Ascending aorta (tissue), 2 donors: ENCODE data around the gene ARCN1. TPM values are rescaled to one million over a fixed set of nuclear protein-coding genes. Genes with fewer than 3 reads are reported as not detected.
A peak's percentile ranks its signal among the peaks of the same experiment; 100 is the strongest.

Experiments
- DNase-seq, 2 donors: peaks; one replicate each; pipeline ENCODE4 v3.0.0-alpha.2; 2019; ENCODE audit warnings: low spot score in 2 of 2
- H3K27ac ChIP-seq, 2 donors: fragments of 200-600 bp; sonication (generic); one replicate each; pipeline ENCODE4 v1.5.1; 2016 to 2017; ENCODE audit warnings: mild to moderate bottlenecking in 1 of 2
- H3K27me3 ChIP-seq: fragments of 200-600 bp; sonication (generic); one replicate; pipeline ENCODE4 v1.5.1; 2017
- H3K36me3 ChIP-seq, 2 donors: fragments of 200-600 bp; sonication (generic); one replicate each; pipeline ENCODE4 v1.5.1; 2016
- H3K4me1 ChIP-seq, 2 donors: fragments of 200-600 bp; sonication (generic); one replicate each; pipeline ENCODE4 v1.5.1; 2016 to 2017; ENCODE audit warnings: mild to moderate bottlenecking in 1 of 2
- H3K4me3 ChIP-seq, 2 donors: fragments of 200-600 bp; sonication (generic); one replicate each; pipeline ENCODE4 v1.5.1; 2016 to 2017; ENCODE audit warnings: mild to moderate bottlenecking in 1 of 2
- H3K9me3 ChIP-seq, 2 donors: fragments of 200-600 bp; sonication (generic); one replicate each; pipeline ENCODE4 v1.5.1; 2016
- intact Hi-C: fragments of 100-400 bp; cut with DNase I; formaldehyde crosslinking; loops from one replicate; pipeline ENCODE4 v1.15.1; 2023
- total RNA-seq: library from RNA; depleted of rRNA; stranded (reverse); fragments of >200 nt; gene quantifications from one replicate; pipeline ENCODE4 v1.1.0, GENCODE V29; 2016
- TF ChIP-seq, protein P1 (sequence below), 3 experiments: fragments of 200-600 bp in 2 of 3; fragments of 450-650 bp in 1 of 3; sonication (generic) in 2 of 3; IDR thresholded peaks; one replicate each; pipeline ENCODE4 v1.5.1; 2016 to 2019; ENCODE audit warnings: antibody characterized with exemption in 3 of 3, mild to moderate bottlenecking in 1 of 3, moderate library complexity in 1 of 3

The ARCN1 gene
- total RNA-seq, 1 donor from 2014 or later = 93.8 TPM

DNA sequence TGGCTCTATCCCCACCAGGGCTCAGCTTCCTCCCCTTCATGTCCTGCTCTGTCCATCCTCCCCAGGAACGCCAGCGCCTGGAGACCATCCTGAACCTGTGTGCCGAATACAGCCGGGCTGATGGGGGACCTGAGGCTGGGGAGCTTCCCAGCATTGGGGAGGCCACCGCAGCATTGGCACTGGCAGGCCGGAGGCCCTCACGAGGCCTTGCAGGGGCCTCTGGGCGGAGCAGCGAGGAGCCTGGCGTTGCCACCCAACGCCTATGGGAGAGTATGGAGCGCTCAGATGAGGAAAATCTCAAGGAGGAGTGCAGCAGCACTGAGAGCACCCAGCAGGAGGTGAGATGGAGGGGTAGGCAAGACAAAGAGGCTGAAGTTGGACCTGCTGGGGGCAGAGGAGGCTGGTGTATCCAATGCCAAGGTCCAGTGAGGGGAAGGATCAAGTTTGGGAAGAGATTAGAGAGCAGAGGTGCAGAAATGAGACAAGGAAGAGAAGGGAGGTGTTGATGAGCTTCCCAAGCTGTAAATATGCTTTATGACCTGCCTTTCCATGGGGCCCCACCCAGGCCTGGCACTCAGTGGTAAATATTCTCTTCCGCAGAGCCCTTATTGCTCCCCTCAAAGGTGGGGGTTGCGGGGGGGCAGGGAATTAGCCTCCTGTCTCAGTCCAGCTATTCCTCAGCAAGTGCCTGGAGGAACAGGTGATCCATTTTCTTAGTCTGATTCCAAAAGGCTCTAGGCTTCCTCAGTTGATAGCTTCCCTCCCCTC lies 59.1 kb downstream of the ARCN1 start:
- no peaks in the 10 kb centered on the region for H3K9me3 ChIP-seq
- TF ChIP-seq, protein P1, sequence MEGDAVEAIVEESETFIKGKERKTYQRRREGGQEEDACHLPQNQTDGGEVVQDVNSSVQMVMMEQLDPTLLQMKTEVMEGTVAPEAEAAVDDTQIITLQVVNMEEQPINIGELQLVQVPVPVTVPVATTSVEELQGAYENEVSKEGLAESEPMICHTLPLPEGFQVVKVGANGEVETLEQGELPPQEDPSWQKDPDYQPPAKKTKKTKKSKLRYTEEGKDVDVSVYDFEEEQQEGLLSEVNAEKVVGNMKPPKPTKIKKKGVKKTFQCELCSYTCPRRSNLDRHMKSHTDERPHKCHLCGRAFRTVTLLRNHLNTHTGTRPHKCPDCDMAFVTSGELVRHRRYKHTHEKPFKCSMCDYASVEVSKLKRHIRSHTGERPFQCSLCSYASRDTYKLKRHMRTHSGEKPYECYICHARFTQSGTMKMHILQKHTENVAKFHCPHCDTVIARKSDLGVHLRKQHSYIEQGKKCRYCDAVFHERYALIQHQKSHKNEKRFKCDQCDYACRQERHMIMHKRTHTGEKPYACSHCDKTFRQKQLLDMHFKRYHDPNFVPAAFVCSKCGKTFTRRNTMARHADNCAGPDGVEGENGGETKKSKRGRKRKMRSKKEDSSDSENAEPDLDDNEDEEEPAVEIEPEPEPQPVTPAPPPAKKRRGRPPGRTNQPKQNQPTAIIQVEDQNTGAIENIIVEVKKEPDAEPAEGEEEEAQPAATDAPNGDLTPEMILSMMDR (IDR thresholded peaks at IDR 0.05) = no peak
- intact Hi-C loops = no loop called here
- no peak overlapping the region for H3K27ac ChIP-seq
- peaks cover 27 to 45% of the 10 kb centered on the region in 2 donors for H3K4me1 ChIP-seq
- peaks cover 70 to 79% of the 10 kb centered on the region in 2 donors for H3K36me3 ChIP-seq
- H3K4me3 ChIP-seq = no peak overlapping the region
- no peaks in the 10 kb centered on the region for H3K27me3 ChIP-seq
- no peak for DNase-seq

DNA sequence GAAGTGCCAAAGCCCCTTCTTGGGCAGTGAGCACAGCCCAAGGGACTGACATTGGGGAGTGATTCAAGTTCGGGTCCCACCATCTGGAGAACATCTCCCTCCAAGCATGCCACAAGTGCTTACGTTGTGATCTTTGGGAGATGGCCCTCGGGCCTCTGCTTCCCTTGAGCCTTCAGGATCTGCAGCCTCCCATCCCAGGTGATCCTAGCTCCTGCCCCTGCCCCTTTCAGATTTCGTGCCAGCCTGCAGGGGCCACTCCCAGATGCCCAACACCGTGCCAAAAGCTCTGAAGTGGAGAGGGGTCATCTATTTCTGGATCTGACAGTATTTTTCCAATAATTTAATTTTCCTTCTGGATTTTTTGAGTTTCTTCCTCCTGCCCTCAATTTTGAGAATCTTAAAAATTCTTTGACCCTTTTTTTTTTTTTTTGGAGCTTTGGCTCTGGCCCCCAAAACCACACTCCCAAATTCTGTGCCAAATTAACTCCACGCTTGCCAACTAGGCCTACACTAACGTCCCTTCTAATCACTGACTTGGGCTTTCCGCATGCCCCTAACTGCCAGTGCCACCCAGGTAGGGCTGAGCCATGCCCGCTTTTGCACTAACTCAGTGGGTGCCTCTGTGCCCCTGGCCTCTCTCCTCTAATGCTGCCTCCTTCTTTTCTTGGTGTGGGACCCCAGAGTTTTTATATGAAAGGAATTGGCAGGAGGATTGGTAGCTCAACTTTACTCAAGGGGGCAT lies 60.5 kb downstream of the ARCN1 start:
- no peak overlapping the region for H3K4me3 ChIP-seq
- peaks cover 27 to 44% of the 10 kb centered on the region in 2 donors for H3K4me1 ChIP-seq
- no peaks in the 10 kb centered on the region for H3K27me3 ChIP-seq
- DNase-seq = no peak
- peak overlapping the region; percentile 74 to 86 for H3K27ac ChIP-seq
- TF ChIP-seq, protein P1 (IDR thresholded peaks at IDR 0.05) = no peak
- H3K9me3 ChIP-seq = no peaks in the 10 kb centered on the region
- peaks cover 70 to 79% of the 10 kb centered on the region in 2 donors for H3K36me3 ChIP-seq
- intact Hi-C loops = no loop called here

DNA sequence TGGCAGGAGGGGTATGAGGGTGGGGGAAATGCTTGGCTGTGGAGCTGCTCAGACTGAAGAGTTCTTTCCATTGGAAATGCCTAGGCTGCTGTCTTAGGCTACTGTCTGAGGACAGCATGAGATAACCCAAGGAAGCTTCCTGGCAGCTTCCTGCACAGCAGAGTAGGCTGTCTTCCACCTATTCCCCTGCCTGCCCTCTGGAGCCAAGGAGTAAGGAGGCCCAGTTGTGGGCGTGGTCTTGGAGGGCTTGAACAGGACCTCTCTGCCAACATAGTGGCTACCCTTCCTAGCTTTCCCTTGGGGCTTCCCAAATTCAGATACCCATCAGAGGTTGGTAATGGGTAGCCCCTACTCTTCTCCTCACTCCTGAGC lies 61.1 kb downstream of the ARCN1 start:
- H3K4me3 ChIP-seq = no peak overlapping the region
- peaks cover 70 to 75% of the 10 kb centered on the region in 2 donors for H3K36me3 ChIP-seq
- intact Hi-C loops = no loop called here
- H3K4me1 ChIP-seq = peaks cover 24 to 38% of the 10 kb centered on the region in 2 donors
- no peaks in the 10 kb centered on the region for H3K27me3 ChIP-seq
- H3K9me3 ChIP-seq = no peaks in the 10 kb centered on the region
- TF ChIP-seq, protein P1 (IDR thresholded peaks at IDR 0.05) = no peak
- peak overlapping the region; percentile 74 to 86 for H3K27ac ChIP-seq
- DNase-seq = no peak

DNA sequence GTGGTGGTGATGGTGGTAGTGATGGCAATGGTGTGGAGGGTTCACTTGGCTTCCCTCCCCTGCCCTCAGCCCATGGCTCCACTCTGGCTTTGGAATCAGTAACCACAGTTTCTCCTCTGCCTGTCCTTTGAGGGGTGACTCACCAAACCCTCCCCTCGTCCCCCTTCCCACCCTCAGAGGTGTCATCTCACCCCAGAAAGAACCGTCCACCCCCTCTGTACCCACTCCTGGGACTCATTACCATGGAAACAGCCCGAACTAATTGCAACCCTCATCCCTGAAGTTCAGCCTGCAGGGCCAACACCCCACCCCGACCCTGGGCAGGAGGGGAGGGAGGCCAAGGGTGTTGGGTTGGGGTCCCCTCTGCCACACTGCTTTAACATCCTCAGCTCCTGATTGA lies 61.8 kb downstream of the ARCN1 start:
- H3K9me3 ChIP-seq = no peaks in the 10 kb centered on the region
- peak overlapping the region; percentile 43 to 54 for H3K4me3 ChIP-seq
- no peaks in the 10 kb centered on the region for H3K27me3 ChIP-seq
- H3K36me3 ChIP-seq = peaks cover 68 to 70% of the 10 kb centered on the region in 2 donors
- peaks cover 22 to 32% of the 10 kb centered on the region in 2 donors for H3K4me1 ChIP-seq
- no peak for DNase-seq
- TF ChIP-seq, protein P1 (IDR thresholded peaks at IDR 0.05) = no peak
- intact Hi-C loops = loop anchor here (1.0 to 2.0 kb wide), 2 partner anchors 25 kb away; no protein-coding TSS in a partner anchor
- H3K27ac ChIP-seq = peak overlapping the region; percentile 74 to 86

DNA sequence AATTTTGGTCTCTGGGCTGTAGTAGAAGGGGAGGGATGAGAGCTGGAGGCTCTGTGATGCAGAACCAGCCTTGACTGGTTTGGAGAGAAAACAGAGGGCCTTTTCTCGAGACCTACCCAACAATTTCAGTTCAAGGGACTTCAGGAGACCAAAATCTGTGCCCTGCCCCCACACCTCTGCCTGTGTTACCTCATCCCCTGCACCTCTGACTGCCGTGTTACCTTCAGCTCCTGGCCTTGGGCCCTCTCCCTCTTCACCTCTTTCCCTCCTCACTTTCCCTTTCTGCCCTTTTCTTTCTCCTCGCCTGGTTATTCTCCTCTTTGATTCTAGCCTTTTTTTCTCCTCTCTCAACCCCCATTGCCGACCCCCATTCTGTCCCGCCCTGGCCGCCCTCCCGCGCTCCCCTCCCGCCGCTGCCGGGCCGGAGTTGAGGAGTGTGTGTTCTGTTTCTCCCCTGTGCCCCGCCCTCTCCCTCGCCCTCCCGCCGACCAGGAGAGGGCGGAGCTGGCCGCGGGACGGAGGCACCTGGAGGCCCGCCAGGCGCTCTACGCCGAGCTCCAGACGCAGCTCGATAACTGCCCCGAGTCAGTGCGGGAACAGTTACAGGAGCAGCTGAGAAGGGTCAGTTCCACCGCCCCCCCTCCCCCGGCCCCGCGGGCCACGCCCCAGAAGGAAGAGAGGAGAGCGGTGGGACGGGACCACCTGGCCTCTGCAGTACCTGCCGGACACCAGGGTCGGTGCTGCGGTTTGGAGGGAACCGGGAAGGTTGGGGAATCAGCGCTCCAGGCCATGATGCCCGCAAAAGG lies 62.4 kb downstream of the ARCN1 start:
- Histone ChIP-seq H3K27me3 (no peaks in the 10 kb centered on the region), H3K9me3 (no peaks in the 10 kb centered on the region), H3K27ac (peak overlapping the region; percentile 74 to 86), H3K4me1 (peaks cover 22 to 28% of the 10 kb centered on the region in 2 donors), H3K4me3 (peak overlapping the region; percentile 43 to 54), H3K36me3 (peaks cover 62 to 69% of the 10 kb centered on the region in 2 donors)
- DNase-seq = peak in 1 of 2 donors; percentile 89
- TF ChIP-seq, protein P1 (IDR thresholded peaks at IDR 0.05) = peak; percentile 5 to 39 (median 39)
- intact Hi-C loops = loop anchor here (1.0 to 2.0 kb wide), 2 partner anchors 25 to 26 kb away; no protein-coding TSS in a partner anchor
